ENCODE results near the gene KCTD13.
A peak's percentile ranks its signal among the peaks of the same experiment; 100 is the strongest.

KCTD13 gene

GRCh38 chr16:29906520-29907244 lies 19.3 kb downstream of the KCTD13 start:
- H3K36me3 ChIP-seq (ENCODE audit: insufficient read depth, low read length) = no peaks in the 10 kb centered on the region
- H3K27ac ChIP-seq = no peak overlapping the region
- TF ChIP-seq POLR2AphosphoS5 (IDR thresholded peaks at IDR 0.05; ENCODE audit: borderline replicate concordance, low read depth, low read length) (no peak), EZH2 (IDR thresholded peaks at IDR 0.05) (no peak), FOXP2 (optimal IDR thresholded peaks at IDR 0.05; ENCODE audit: control extremely low read depth, extremely low read length, insufficient read depth) (no peak)
- H3K9me3 ChIP-seq (ENCODE audit: low read depth, low read length) = no peaks in the 10 kb centered on the region
- H3K9ac ChIP-seq (ENCODE audit: insufficient read length) = no peak overlapping the region
- H3K4me3 ChIP-seq = no peak overlapping the region
- DNase-seq (ENCODE audit: low read depth, low spot score) = no peak

GRCh38 chr16:29905668-29906067 lies 20.4 kb downstream of the KCTD13 start:
- H3K9ac ChIP-seq (ENCODE audit: insufficient read length) = no peak overlapping the region
- no peak overlapping the region for H3K27ac ChIP-seq
- no peak for TF ChIP-seq FOXP2 (optimal IDR thresholded peaks at IDR 0.05; ENCODE audit: control extremely low read depth, extremely low read length, insufficient read depth)
- no peak for TF ChIP-seq POLR2AphosphoS5 (IDR thresholded peaks at IDR 0.05; ENCODE audit: borderline replicate concordance, low read depth, low read length)
- no peak for TF ChIP-seq EZH2 (IDR thresholded peaks at IDR 0.05)

GRCh38 chr16:29904947-29905346 lies 21.1 kb downstream of the KCTD13 start:
- Histone ChIP-seq H3K9ac (ENCODE audit: insufficient read length) (no peak overlapping the region), H3K36me3 (ENCODE audit: insufficient read depth, low read length) (no peaks in the 10 kb centered on the region), H3K4me3 (no peak overlapping the region), H3K27ac (no peak overlapping the region), H3K9me3 (ENCODE audit: low read depth, low read length) (no peaks in the 10 kb centered on the region)
- no peak for DNase-seq (ENCODE audit: low read depth, low spot score)
- TF ChIP-seq EZH2 (IDR thresholded peaks at IDR 0.05) (no peak), POLR2AphosphoS5 (IDR thresholded peaks at IDR 0.05; ENCODE audit: borderline replicate concordance, low read depth, low read length) (no peak), FOXP2 (optimal IDR thresholded peaks at IDR 0.05; ENCODE audit: control extremely low read depth, extremely low read length, insufficient read depth) (no peak)

More at GRCh38 chr16:29905668-29906067, 20.4 kb downstream of the KCTD13 start:
- Histone ChIP-seq H3K4me3 (no peak overlapping the region), H3K36me3 (ENCODE audit: insufficient read depth, low read length) (no peaks in the 10 kb centered on the region), H3K9me3 (ENCODE audit: low read depth, low read length) (no peaks in the 10 kb centered on the region)
- no peak for DNase-seq (ENCODE audit: low read depth, low spot score)

- no peak overlapping the region for H3K9ac ChIP-seq (ENCODE audit: insufficient read length)
- no peaks in the 10 kb centered on the region for H3K36me3 ChIP-seq (ENCODE audit: insufficient read depth, low read length)
- H3K4me3 ChIP-seq = no peak overlapping the region
- H3K9me3 ChIP-seq (ENCODE audit: low read depth, low read length) = no peaks in the 10 kb centered on the region
- no peak for DNase-seq (ENCODE audit: low read depth, low spot score)
- TF ChIP-seq EZH2 (IDR thresholded peaks at IDR 0.05) (no peak), FOXP2 (optimal IDR thresholded peaks at IDR 0.05; ENCODE audit: control extremely low read depth, extremely low read length, insufficient read depth) (no peak), POLR2AphosphoS5 (IDR thresholded peaks at IDR 0.05; ENCODE audit: borderline replicate concordance, low read depth, low read length) (no peak)
- no peak overlapping the region for H3K27ac ChIP-seq
Observed at GRCh38 chr16:29903590-29903989, 22.4 kb downstream of the KCTD13 start.

GRCh38 chr16:29901607-29901945 lies 24.4 kb downstream of the KCTD13 start:
- Histone ChIP-seq H3K27ac (no peak overlapping the region), H3K36me3 (ENCODE audit: insufficient read depth, low read length) (no peaks in the 10 kb centered on the region), H3K9me3 (ENCODE audit: low read depth, low read length) (no peaks in the 10 kb centered on the region), H3K4me3 (no peak overlapping the region), H3K9ac (ENCODE audit: insufficient read length) (no peak overlapping the region)
- no peak for DNase-seq (ENCODE audit: low read depth, low spot score)
- TF ChIP-seq EZH2 (IDR thresholded peaks at IDR 0.05) = no peak
- no peak for TF ChIP-seq POLR2AphosphoS5 (IDR thresholded peaks at IDR 0.05; ENCODE audit: borderline replicate concordance, low read depth, low read length)
- no peak for TF ChIP-seq FOXP2 (optimal IDR thresholded peaks at IDR 0.05; ENCODE audit: control extremely low read depth, extremely low read length, insufficient read depth)

GRCh38 chr16:29900888-29901606 lies 25.0 kb downstream of the KCTD13 start:
- TF ChIP-seq POLR2AphosphoS5 (IDR thresholded peaks at IDR 0.05; ENCODE audit: borderline replicate concordance, low read depth, low read length) (no peak), FOXP2 (optimal IDR thresholded peaks at IDR 0.05; ENCODE audit: control extremely low read depth, extremely low read length, insufficient read depth) (no peak), EZH2 (IDR thresholded peaks at IDR 0.05) (no peak)
- Histone ChIP-seq H3K9me3 (ENCODE audit: low read depth, low read length) (no peaks in the 10 kb centered on the region), H3K36me3 (ENCODE audit: insufficient read depth, low read length) (no peaks in the 10 kb centered on the region), H3K4me3 (peak overlapping the region; percentile 80), H3K9ac (ENCODE audit: insufficient read length) (no peak overlapping the region), H3K27ac (no peak overlapping the region)
- DNase-seq (ENCODE audit: low read depth, low spot score) = no peak

- TF ChIP-seq POLR2AphosphoS5 (IDR thresholded peaks at IDR 0.05; ENCODE audit: borderline replicate concordance, low read depth, low read length) (no peak), FOXP2 (optimal IDR thresholded peaks at IDR 0.05; ENCODE audit: control extremely low read depth, extremely low read length, insufficient read depth) (peak; percentile 53)
- Histone ChIP-seq H3K4me3 (peak within 1 kb of the TSS; percentile 80), H3K9me3 (ENCODE audit: low read depth, low read length) (no peaks in the 10 kb centered on the region), H3K9ac (ENCODE audit: insufficient read length) (no peak within 1 kb of the TSS), H3K27ac (no peak within 1 kb of the TSS), H3K36me3 (ENCODE audit: insufficient read depth, low read length) (no peaks in the 10 kb centered on the region)
- DNase-seq (ENCODE audit: low read depth, low spot score) = no peak
Observed at GRCh38 chr16:29900102-29900887, 25.7 kb downstream of the KCTD13 start, which contains the start of gene ASPHD1. ASPHD1 (plus strand) TSS chr16:29900488; CDS start chr16:29900972, 484 bp downstream.

GRCh38 chr16:29899516-29900101 lies 26.4 kb downstream of the KCTD13 start, which contains the start of gene SEZ6L2:
SEZ6L2 (minus strand) TSS chr16:29899550; CDS start chr16:29899019, 531 bp downstream.
- DNase-seq (ENCODE audit: low read depth, low spot score) = no peak
- Histone ChIP-seq H3K27ac (no peak within 1 kb of the TSS), H3K36me3 (ENCODE audit: insufficient read depth, low read length) (no peaks in the 10 kb centered on the region), H3K9me3 (ENCODE audit: low read depth, low read length) (no peaks in the 10 kb centered on the region), H3K4me3 (peak within 1 kb of the TSS; percentile 80), H3K9ac (ENCODE audit: insufficient read length) (no peak within 1 kb of the TSS)
- TF ChIP-seq FOXP2 (optimal IDR thresholded peaks at IDR 0.05; ENCODE audit: control extremely low read depth, extremely low read length, insufficient read depth) (no peak), EZH2 (IDR thresholded peaks at IDR 0.05) (no peak), POLR2AphosphoS5 (IDR thresholded peaks at IDR 0.05; ENCODE audit: borderline replicate concordance, low read depth, low read length) (no peak)
